Adipocyte (in vitro differentiated cells): ENCODE results near the gene EIF4EBP2.

Source experiments
- DNase-seq: peaks from one replicate; pipeline ENCODE4 v3.0.0-alpha.2; 2015; ENCODE audit warnings: low read depth
- H3K27me3 ChIP-seq: replicated peaks from 2 replicates; pipeline ENCODE4 v1.7.0; 2013; ENCODE audit warnings: mild to moderate bottlenecking, low read length, moderate library complexity; ENCODE audit not compliant: control insufficient read depth, insufficient read depth
- H3K36me3 ChIP-seq: 2 replicates; pipeline ENCODE4 v1.7.0; 2013; ENCODE audit warnings: low read length, mild to moderate bottlenecking, moderate library complexity; ENCODE audit not compliant: control insufficient read depth, insufficient read depth, severe bottlenecking
- H3K4me1 ChIP-seq: 2 replicates; pipeline ENCODE4 v1.7.0; 2013; ENCODE audit warnings: mild to moderate bottlenecking, low read length, moderate library complexity; ENCODE audit not compliant: control insufficient read depth, insufficient read depth
- H3K4me3 ChIP-seq: 2 replicates; pipeline ENCODE4 v1.7.0; 2013; ENCODE audit warnings: mild to moderate bottlenecking, low read length, moderate library complexity
- H3K9ac ChIP-seq: 2 replicates; pipeline ENCODE4 v1.7.0; 2013; ENCODE audit warnings: mild to moderate bottlenecking, low read length, moderate library complexity
- H3K9me3 ChIP-seq: 2 replicates; pipeline ENCODE4 v1.7.0; 2013; ENCODE audit warnings: mild to moderate bottlenecking, low read length, moderate library complexity; ENCODE audit not compliant: control insufficient read depth

EIF4EBP2 gene

DNA sequence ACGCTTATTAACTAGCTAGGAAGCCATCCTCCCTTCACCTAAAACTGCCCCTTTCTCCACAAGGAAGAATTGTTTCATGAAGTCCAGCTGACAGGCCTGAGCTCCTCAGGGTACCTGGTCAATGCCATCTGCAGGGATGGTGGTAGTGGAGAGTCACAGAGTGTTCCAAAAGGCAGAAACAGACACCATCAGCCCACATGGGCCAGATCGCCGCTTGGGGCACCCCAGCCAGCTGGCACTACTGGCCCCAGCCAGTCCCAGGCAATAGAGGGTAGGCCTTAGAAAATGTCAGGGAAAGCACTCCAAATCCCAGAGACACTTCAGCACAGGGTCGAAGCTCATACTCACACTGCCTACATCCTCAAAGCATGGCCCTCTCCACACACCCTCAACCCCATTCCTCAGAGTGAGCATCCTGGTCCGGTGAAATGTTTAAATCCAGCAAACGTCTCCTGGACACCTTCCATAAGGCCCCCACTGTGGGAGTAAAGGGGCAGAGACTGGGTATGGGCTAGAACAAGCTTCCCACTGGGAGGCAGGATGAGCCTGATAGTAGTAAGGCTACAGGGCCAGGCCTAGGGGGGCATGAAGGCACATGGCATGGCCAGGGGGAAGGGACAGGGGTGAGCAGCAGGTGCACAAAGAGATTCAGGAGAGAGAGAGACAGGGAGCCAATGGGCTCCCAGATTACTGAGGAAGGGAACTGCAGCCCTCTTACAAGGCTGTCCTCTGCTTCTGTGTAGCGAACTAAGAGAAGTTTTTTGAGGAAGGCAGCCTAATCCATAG, 23.4 kb upstream of the EIF4EBP2 start:
- Histone ChIP-seq H3K36me3 (no peaks in the 10 kb centered on the region), H3K4me3 (no peak overlapping the region), H3K4me1 (peaks cover 6% of the 10 kb centered on the region), H3K9me3 (no peaks in the 10 kb centered on the region), H3K9ac (no peak overlapping the region), H3K27me3 (no peaks in the 10 kb centered on the region)
- DNase-seq = no peak

DNA sequence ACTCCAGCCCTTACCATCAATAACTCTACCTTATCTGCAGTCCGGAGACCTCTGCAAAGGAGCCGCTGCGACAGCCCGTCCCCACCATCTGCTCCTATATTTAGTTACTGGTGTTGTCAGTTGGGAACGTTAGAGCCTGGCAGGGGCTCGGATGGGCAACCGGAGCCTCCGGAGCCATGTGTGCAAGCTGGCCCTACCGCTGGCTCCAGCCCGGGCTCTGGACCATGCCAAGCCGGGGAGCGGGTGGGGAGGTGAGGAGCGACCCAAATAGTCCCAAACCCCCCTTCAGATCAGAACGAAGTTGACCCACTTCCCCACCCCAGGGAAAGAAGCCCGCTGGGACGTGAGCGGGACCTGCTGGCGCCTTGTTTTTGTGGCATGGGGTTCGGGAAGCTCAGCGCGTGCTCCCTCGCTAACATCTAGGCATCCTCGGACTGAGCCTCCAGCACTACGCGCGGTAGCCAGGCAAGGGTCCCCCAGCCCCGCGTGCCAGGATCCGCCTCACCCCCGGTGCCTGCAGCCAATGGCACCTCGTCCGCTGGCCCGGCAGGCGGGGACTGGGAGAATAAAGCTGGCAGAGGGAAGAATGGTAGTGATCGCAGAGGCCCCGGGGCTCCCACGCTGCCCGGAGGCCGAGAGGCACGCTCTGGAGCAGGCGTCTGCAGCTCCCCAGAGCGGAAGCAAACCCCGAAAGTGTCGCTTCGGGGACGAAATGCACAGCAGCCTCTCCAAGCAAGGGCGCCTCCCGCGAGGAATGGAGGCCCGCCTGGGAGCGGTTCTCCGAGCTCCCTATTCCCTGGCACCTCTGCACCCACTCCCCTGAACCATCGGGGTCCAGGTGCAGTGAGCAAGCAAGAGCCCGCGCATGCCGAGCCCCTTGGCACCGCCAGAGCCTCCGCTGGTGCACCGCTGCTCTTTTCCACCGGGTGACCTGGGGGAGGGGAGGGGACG, 22.2 kb upstream of the EIF4EBP2 start:
- Histone ChIP-seq H3K9ac (peak overlapping the region; percentile 84), H3K9me3 (no peaks in the 10 kb centered on the region), H3K4me1 (peaks cover 6% of the 10 kb centered on the region), H3K36me3 (no peaks in the 10 kb centered on the region), H3K27me3 (no peaks in the 10 kb centered on the region), H3K4me3 (peak overlapping the region; percentile 87)
- peak; percentile 71 for DNase-seq

DNA sequence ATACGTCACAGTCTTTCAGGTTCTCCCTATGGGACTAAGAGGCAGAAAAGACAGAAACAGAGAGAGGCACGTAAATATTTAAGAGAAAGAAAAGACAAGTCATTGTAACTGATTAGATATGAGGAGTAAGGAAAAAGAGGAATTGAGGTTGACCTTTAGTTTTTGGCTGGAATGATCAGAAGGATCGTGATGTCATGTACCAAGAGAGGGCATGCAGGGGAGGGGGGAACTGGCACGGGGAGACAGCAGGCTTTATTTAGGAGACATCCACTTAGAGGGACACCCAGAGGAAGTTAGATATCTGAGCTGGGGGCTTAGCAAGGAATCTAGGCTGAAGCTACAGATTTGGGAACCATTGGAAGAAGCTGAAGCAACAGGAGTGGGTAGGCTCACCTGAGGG, 12.3 kb upstream of the EIF4EBP2 start:
- DNase-seq = no peak
- Histone ChIP-seq H3K9ac (no peak overlapping the region), H3K9me3 (no peaks in the 10 kb centered on the region), H3K4me1 (peaks cover 8% of the 10 kb centered on the region), H3K36me3 (no peaks in the 10 kb centered on the region), H3K27me3 (peaks cover 3% of the 10 kb centered on the region), H3K4me3 (no peak overlapping the region)

DNA sequence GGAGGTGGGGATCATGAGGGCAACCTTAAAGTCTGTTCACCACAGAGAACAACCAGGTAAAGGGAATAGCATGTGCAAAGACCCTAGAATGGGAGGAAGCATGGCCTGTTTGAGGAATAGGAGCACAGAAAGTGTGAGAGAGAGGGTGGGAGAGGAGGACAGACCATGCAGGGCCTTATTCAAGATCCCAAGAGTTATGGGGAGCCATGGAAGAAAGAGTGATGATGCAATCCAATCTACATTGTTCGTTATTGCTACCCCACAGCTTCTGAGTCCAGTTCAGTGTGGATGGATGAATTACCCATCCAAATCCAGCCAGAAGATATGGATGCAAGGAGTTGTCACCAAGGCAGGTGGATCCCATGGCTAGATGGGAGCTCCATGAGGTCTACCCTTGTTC, 7.8 kb upstream of the EIF4EBP2 start:
- Histone ChIP-seq H3K9ac (no peak overlapping the region), H3K4me1 (peaks cover 5% of the 10 kb centered on the region), H3K9me3 (no peaks in the 10 kb centered on the region), H3K4me3 (no peak overlapping the region), H3K27me3 (peaks cover 10% of the 10 kb centered on the region), H3K36me3 (no peaks in the 10 kb centered on the region)
- no peak for DNase-seq

DNA sequence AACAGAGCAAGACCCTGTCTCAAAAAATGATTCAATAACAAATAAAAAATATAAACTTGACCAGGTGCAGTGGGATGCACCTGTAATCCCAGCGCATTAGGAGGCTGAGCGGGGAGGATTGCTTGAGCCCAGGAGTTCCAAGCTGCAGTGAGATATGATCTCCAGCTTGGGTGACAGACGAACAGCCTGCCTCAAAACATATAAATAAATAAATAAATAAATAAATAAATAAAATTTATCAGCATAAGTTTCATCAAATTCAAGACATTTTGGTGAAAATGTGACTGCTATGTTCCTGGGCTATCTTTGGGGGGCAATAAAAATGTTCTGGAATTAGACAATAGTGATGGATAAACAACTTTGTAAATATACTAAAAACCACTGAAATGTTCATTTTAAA, 4.8 kb upstream of the EIF4EBP2 start:
- H3K9ac ChIP-seq = no peak overlapping the region
- H3K4me3 ChIP-seq = no peak overlapping the region
- peaks cover 6% of the 10 kb centered on the region for H3K4me1 ChIP-seq
- H3K27me3 ChIP-seq = peaks cover 7% of the 10 kb centered on the region
- DNase-seq = no peak
- H3K36me3 ChIP-seq = no peaks in the 10 kb centered on the region
- no peaks in the 10 kb centered on the region for H3K9me3 ChIP-seq

DNA sequence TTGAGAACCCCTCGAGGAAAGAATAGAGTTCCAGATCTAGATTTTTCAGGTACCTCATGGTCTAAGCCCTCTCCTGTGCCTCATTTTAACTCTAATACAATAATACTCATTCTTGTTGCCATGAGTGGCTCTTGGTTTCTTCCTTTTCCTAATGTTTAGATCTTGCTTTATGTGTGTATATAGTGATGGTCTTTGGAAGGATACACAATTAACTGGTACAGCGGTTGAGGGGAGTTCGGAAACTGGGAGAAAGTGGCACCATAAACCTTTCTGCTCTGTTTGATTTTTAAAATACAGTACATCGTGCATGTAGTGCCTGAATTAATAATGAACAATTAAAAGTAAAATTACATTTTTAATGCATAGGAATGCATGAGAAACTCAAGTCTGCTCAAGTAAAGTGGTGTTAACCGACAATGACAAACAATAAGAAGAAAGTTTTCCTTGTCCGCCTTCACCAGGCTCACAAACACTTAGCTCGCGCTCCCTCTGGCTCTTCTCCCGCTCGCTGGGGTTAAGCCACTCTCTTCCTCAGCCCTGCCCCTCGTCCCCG, 386 bp upstream of the EIF4EBP2 start:
- no peaks in the 10 kb centered on the region for H3K9me3 ChIP-seq
- H3K4me3 ChIP-seq = peak overlapping the region; percentile 99
- H3K36me3 ChIP-seq = no peaks in the 10 kb centered on the region
- peaks cover 21% of the 10 kb centered on the region for H3K4me1 ChIP-seq
- no peaks in the 10 kb centered on the region for H3K27me3 ChIP-seq
- no peak for DNase-seq
- H3K9ac ChIP-seq = peak overlapping the region; percentile 100

DNA sequence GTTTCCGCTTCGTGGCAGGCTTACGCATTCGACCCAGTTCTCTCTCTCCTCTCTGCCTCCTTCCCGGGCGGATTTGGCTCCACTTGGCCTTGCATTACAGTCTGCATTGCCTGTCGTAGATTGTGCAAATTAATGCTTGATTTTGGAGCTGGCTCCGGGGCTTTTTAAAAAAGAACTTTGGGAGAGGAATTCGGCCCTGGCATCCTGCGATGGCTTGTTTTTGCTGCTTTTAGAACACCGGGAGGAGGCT, 767 bp downstream of the EIF4EBP2 start:
- Histone ChIP-seq H3K9me3 (no peaks in the 10 kb centered on the region), H3K9ac (peak overlapping the region; percentile 100), H3K4me1 (peaks cover 32% of the 10 kb centered on the region), H3K27me3 (no peaks in the 10 kb centered on the region), H3K36me3 (no peaks in the 10 kb centered on the region), H3K4me3 (peak overlapping the region; percentile 99)
- DNase-seq = no peak

DNA sequence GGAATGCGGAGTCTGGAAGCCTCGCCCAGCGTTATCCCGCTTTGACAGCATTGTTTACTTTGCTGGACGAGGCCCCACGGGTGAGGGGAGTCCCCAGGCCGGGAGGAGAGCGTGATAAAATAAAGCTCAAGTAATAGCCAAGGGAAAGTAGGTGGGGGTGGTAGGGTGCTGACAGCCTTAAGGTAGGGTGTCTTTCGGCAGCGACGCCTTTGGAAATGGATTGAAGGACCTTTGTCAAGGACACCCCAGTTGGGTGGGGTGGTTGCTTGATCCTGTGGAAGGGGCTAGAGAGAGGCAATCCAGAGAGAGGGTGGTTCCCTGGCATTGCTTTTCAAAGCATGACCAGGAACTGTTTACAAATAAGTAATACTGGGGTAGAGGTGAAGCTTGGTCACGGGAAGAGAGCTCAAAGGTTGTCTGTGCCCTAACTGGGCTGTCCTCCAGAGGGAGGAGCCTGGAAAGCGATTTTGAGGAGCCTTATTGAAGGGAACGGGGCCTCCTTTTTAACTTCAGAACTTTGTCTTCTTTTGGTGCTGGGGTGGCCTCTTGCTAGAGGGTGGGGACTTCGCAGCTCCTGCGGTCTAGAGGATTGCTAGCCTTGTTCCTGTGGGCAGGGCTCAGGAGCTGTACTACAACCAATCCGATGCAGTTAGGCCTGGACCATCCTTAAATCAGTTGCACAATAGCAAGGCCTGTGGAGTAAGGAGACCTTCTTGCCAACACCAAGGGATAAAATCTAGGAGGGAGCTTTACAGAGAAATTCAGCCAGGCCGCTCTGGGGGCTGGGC, 1.3 kb downstream of the EIF4EBP2 start:
- Histone ChIP-seq H3K27me3 (no peaks in the 10 kb centered on the region), H3K4me3 (peak overlapping the region; percentile 99), H3K9me3 (no peaks in the 10 kb centered on the region), H3K4me1 (peaks cover 34% of the 10 kb centered on the region), H3K9ac (peak overlapping the region; percentile 100), H3K36me3 (no peaks in the 10 kb centered on the region)
- DNase-seq = peak; percentile 98

DNA sequence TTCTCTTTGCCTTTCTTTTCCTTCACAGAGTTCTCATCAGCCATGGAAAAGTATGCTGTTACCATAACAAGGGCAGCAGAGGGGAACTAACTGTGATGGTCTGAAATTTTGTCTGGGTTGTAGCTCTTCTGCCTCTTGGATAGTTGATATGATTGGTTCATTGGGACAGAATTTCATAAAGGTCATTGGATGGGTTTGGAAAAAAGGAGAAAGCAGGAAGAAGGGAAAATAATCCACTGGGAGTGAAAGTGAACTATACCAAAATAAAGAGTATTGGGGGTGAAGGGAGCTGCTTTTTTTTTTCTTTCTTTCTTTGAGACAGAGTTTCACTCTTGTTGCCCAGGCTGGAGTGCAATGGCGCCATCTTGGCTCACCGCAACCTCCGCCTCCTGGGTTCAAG, 5.8 kb downstream of the EIF4EBP2 start:
- Histone ChIP-seq H3K36me3 (peaks cover 18% of the 10 kb centered on the region), H3K27me3 (no peaks in the 10 kb centered on the region), H3K4me1 (peaks cover 55% of the 10 kb centered on the region), H3K9me3 (no peaks in the 10 kb centered on the region), H3K4me3 (no peak overlapping the region), H3K9ac (no peak overlapping the region)
- no peak for DNase-seq

DNA sequence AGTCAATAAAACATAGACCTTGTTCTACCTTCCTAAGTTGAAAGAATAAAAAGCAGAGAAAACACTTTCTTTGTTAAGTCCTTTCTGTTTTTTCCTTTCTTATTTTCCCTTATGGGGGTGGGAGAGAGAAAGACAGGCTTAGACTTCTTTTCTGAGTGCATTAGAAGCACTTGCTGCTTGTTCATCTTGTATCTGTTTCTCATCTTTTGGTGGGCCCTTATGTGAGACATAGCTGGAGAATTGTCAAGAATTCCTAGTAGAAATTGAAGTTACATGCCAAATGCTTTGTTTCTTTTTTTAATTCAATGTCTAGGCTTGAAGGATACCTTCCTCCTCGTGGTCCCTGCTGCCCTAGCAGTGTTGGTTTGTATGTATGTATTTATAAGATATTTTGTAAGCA, 6.7 kb downstream of the EIF4EBP2 start:
- Histone ChIP-seq H3K4me1 (peaks cover 55% of the 10 kb centered on the region), H3K4me3 (no peak overlapping the region), H3K27me3 (no peaks in the 10 kb centered on the region), H3K9me3 (no peaks in the 10 kb centered on the region), H3K36me3 (peaks cover 25% of the 10 kb centered on the region), H3K9ac (no peak overlapping the region)
- peak; percentile 26 for DNase-seq

DNA sequence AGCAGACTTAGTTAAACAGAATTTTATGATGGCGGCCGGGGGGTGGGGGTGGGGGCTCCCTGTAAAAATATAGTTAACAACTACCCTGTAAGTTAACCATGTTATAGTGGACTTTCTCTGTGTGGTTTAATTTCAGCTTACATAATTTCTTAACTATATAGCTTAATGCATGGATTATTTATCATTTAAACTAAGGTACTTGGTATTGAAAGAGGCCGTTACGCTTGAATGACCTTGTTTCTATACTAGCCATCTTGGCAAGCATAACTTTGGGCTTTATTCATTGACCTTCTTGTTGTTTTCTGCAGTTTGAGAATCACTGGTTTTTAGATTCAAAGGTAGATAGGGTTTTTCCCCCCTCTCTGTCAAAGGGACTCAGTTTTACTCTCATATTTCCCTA, 8.4 kb downstream of the EIF4EBP2 start:
- no peaks in the 10 kb centered on the region for H3K9me3 ChIP-seq
- DNase-seq = no peak
- H3K4me1 ChIP-seq = peaks cover 51% of the 10 kb centered on the region
- no peak overlapping the region for H3K9ac ChIP-seq
- no peaks in the 10 kb centered on the region for H3K27me3 ChIP-seq
- peaks cover 29% of the 10 kb centered on the region for H3K36me3 ChIP-seq
- H3K4me3 ChIP-seq = no peak overlapping the region
